HG03039 (cell line): ENCODE data around the gene LNX1.
A peak's percentile ranks its signal among the peaks of the same experiment; 100 is the strongest.

Experiments
- ATAC-seq: cut with Tn5 transposase; IDR thresholded peaks from one replicate; pipeline ENCODE4 v1.9.1; 2021; ENCODE audit warnings: mild to moderate bottlenecking, moderate library complexity; ENCODE audit not compliant: unreplicated experiment

Gene LNX1

GRCh38 chr4:53591372-53591892 lies at the start of gene LNX1:
TSS of gene LNX1 (minus strand) at chr4:53591486. CDS start at chr4:53574002, 17,484 bp downstream.
- no peak for ATAC-seq

GRCh38 chr4:53640576-53641453 lies 49.5 kb upstream of the LNX1 start:
- ATAC-seq, result peak; percentile 62

GRCh38 chr4:53638919-53639318 lies 47.6 kb upstream of the LNX1 start:
- ATAC-seq, result no peak

GRCh38 chr4:53637348-53637747 lies 46.1 kb upstream of the LNX1 start:
- no peak for ATAC-seq

- no peak for ATAC-seq
Measured at GRCh38 chr4:53635697-53636483, 44.6 kb upstream of the LNX1 start.

GRCh38 chr4:53633608-53634007 lies 42.3 kb upstream of the LNX1 start:
- no peak for ATAC-seq

GRCh38 chr4:53629296-53629695 lies 38.0 kb upstream of the LNX1 start:
- no peak for ATAC-seq

- no peak for ATAC-seq
Measured at GRCh38 chr4:53626491-53626890, 35.2 kb upstream of the LNX1 start.

- no peak for ATAC-seq
Measured at GRCh38 chr4:53625888-53626287, 34.6 kb upstream of the LNX1 start.

- ATAC-seq, result no peak
Measured at GRCh38 chr4:53622739-53623151, 31.5 kb upstream of the LNX1 start.

- no peak for ATAC-seq
Measured at GRCh38 chr4:53620956-53621355, 29.7 kb upstream of the LNX1 start.

- ATAC-seq, result no peak
Measured at GRCh38 chr4:53619431-53619830, 28.1 kb upstream of the LNX1 start.

GRCh38 chr4:53618321-53618720 lies 27.0 kb upstream of the LNX1 start:
- ATAC-seq, result no peak

GRCh38 chr4:53617101-53617680 lies 25.9 kb upstream of the LNX1 start:
- ATAC-seq, result no peak

- ATAC-seq, result no peak
Measured at GRCh38 chr4:53616219-53616618, 24.9 kb upstream of the LNX1 start.

- no peak for ATAC-seq
Measured at GRCh38 chr4:53614591-53614990, 23.3 kb upstream of the LNX1 start.

GRCh38 chr4:53613428-53613827 lies 22.1 kb upstream of the LNX1 start:
- no peak for ATAC-seq

GRCh38 chr4:53608649-53609048 lies 17.4 kb upstream of the LNX1 start:
- ATAC-seq, result no peak

- ATAC-seq, result no peak
Measured at GRCh38 chr4:53608242-53608641, 17.0 kb upstream of the LNX1 start.

- ATAC-seq, result no peak
Measured at GRCh38 chr4:53605783-53606182, 14.5 kb upstream of the LNX1 start.

GRCh38 chr4:53602390-53602789 lies 11.1 kb upstream of the LNX1 start:
- no peak for ATAC-seq
